GM03348 (cell line): ENCODE results near the gene GYPC.
"Not testable (repeated sequence)": the region's sequence is repeated elsewhere in the genome, so short reads cannot be mapped to it uniquely, and the experiment has no call there.

Source experiments
- DNase-seq: peaks from one replicate; pipeline ENCODE4 v3.0.0; 2012; ENCODE audit warnings: low spot score

Gene GYPC

GRCh38 chr2:126699716-126700581 is 44.0 kb downstream of the GYPC start:
- DNase-seq, result no peak

GRCh38 chr2:126700677-126701076 is 44.7 kb downstream of the GYPC start:
- no peak for DNase-seq

GRCh38 chr2:126703311-126703710 is 47.4 kb downstream of the GYPC start:
- no peak for DNase-seq

GRCh38 chr2:126704434-126705160 is 48.6 kb downstream of the GYPC start:
- no peak for DNase-seq

GRCh38 chr2:126707191-126707590 is 51.2 kb downstream of the GYPC start:
- no peak for DNase-seq

GRCh38 chr2:126707941-126708340 is 52.0 kb downstream of the GYPC start:
- no peak for DNase-seq

- no peak for DNase-seq
Measured at GRCh38 chr2:126714191-126714965, 58.4 kb downstream of the GYPC start.

GRCh38 chr2:126715111-126715510 is 59.2 kb downstream of the GYPC start:
- no peak for DNase-seq

GRCh38 chr2:126715576-126716406 is 59.8 kb downstream of the GYPC start:
- no peak for DNase-seq

- DNase-seq, result not testable (repeated sequence)
Measured at GRCh38 chr2:126717277-126717676, 61.3 kb downstream of the GYPC start.

- no peak for DNase-seq
Measured at GRCh38 chr2:126717928-126718327, 62.0 kb downstream of the GYPC start.

- no peak for DNase-seq
Measured at GRCh38 chr2:126719191-126719832, 63.4 kb downstream of the GYPC start.

GRCh38 chr2:126719833-126720351 is 63.9 kb downstream of the GYPC start:
- no peak for DNase-seq

- DNase-seq, result no peak
Measured at GRCh38 chr2:126720638-126721037, 64.7 kb downstream of the GYPC start.

- no peak for DNase-seq
Measured at GRCh38 chr2:126722081-126722480, 66.1 kb downstream of the GYPC start.

- no peak for DNase-seq
Measured at GRCh38 chr2:126722546-126722945, 66.6 kb downstream of the GYPC start.

GRCh38 chr2:126723281-126723815 is 67.4 kb downstream of the GYPC start:
- DNase-seq, result no peak

- no peak for DNase-seq
Measured at GRCh38 chr2:126725580-126725979, 69.6 kb downstream of the GYPC start.

- DNase-seq, result no peak
Measured at GRCh38 chr2:126729896-126730295, 73.9 kb downstream of the GYPC start.

GRCh38 chr2:126730655-126731054 is 74.7 kb downstream of the GYPC start:
- DNase-seq, result no peak

GRCh38 chr2:126731353-126731752 is 75.4 kb downstream of the GYPC start:
- DNase-seq, result no peak
